PC-9 (cell line): ENCODE results near the gene BCL2L14. TPM values are rescaled to one million over a fixed set of nuclear protein-coding genes. Genes with fewer than 3 reads are reported as not detected.

Experiments used
- BruUV-seq: library from RNA; stranded (reverse); fragments of 400-500 nt; replicated peaks from 2 replicates; lab custom pipeline; 2021; lab: Mats Ljungman, UMichigan
- CTCF ChIA-PET: fragments of 300-600 bp; sonication (Branson Sonifier 250); formaldehyde crosslinking; loops from one replicate; lab custom pipeline; 2022; ENCODE audit warnings: antibody characterized with exemption; lab: Charles Lee
- POLR2A ChIA-PET: fragments of 300-600 bp; sonication (Branson Sonifier 250); formaldehyde crosslinking; loops from one replicate; lab custom pipeline; 2022; ENCODE audit warnings: antibody characterized with exemption; ENCODE audit not compliant: unreplicated experiment; lab: Charles Lee
- DNase-seq, 2 experiments: peaks; one replicate each; pipeline versions ENCODE4 v3.0.0 to v3.0.0-alpha.2; 2015 to 2022; ENCODE audit warnings: mixed read lengths in 1 of 2
- H2AFZ ChIP-seq: fragments of 200-600 bp; sonication (generic); 2 replicates; pipeline ENCODE4 v1.8.1; 2017; ENCODE audit warnings: antibody characterized with exemption
- H3F3A ChIP-seq: fragments of 200-600 bp; sonication (generic); 2 replicates; pipeline ENCODE4 v1.8.1; 2017; ENCODE audit warnings: antibody characterized with exemption, mild to moderate bottlenecking, low read depth; ENCODE audit not compliant: insufficient read depth
- H3K27ac ChIP-seq: fragments of 200-600 bp; sonication (generic); 2 replicates; pipeline ENCODE4 v1.6.1; 2016; ENCODE audit warnings: mixed run types
- H3K27me3 ChIP-seq: fragments of 200-600 bp; sonication (generic); 2 replicates; pipeline ENCODE4 v1.6.1; 2016; ENCODE audit warnings: low read depth, mixed run types; ENCODE audit not compliant: insufficient read depth
- H3K36me3 ChIP-seq: fragments of 200-600 bp; sonication (generic); 2 replicates; pipeline ENCODE4 v1.6.1; 2016; ENCODE audit warnings: low read depth, mixed run types
- H3K4me1 ChIP-seq: fragments of 200-600 bp; sonication (generic); replicated peaks from 2 replicates; pipeline ENCODE4 v1.6.1; 2016; ENCODE audit warnings: mixed run types; ENCODE audit not compliant: insufficient read depth
- H3K4me2 ChIP-seq: fragments of 200-600 bp; sonication (generic); 2 replicates; pipeline ENCODE4 v1.6.1; 2017; ENCODE audit warnings: mixed run types
- H3K4me3 ChIP-seq: fragments of 200-600 bp; sonication (generic); 2 replicates; pipeline ENCODE4 v1.6.1; 2016; ENCODE audit warnings: mixed run types
- H3K79me2 ChIP-seq: fragments of 200-600 bp; sonication (generic); 2 replicates; pipeline ENCODE4 v1.6.1; 2017; ENCODE audit warnings: low read depth, mixed run types
- H3K9me2 ChIP-seq: fragments of 200-600 bp; sonication (generic); 2 replicates; pipeline ENCODE4 v1.8.1; 2017; ENCODE audit warnings: mild to moderate bottlenecking; ENCODE audit not compliant: insufficient read depth
- H3K9me3 ChIP-seq: fragments of 200-600 bp; sonication (generic); 2 replicates; pipeline ENCODE4 v1.8.1; 2016; ENCODE audit warnings: low read depth; ENCODE audit not compliant: insufficient read depth
- H4K20me1 ChIP-seq: fragments of 200-600 bp; sonication (generic); 2 replicates; pipeline ENCODE4 v1.8.1; 2017; ENCODE audit not compliant: insufficient read depth
- EZH2 ChIP-seq: fragments of 200-600 bp; sonication (generic); IDR thresholded peaks from 2 replicates; pipeline ENCODE4 v1.8.0; 2017; ENCODE audit warnings: antibody characterized with exemption, low read depth
- intact Hi-C: fragments of 100-400 bp; cut with micrococcal nuclease; formaldehyde crosslinking; loops from one replicate; pipeline ENCODE4 v1.10.0; 2022; ENCODE audit not compliant: unreplicated experiment
- total RNA-seq: library from RNA; stranded (reverse); gene quantifications from 2 replicates; pipeline ENCODE4 v1.2.3, GENCODE V29; 2021
- TF ChIP-seq, protein P1 (sequence below): fragments of 200-600 bp; sonication (generic); conservative IDR thresholded peaks from 2 replicates; pipeline ENCODE4 v1.6.1; 2017; ENCODE audit warnings: mixed run types, antibody characterized with exemption, mild to moderate bottlenecking, moderate library complexity

Gene BCL2L14
- total RNA-seq, 1 experiment from 2014 or later = 6.0 TPM

GRCh38 chr12:12069821-12070548 lies 754 bp upstream of the BCL2L14 start:
- Histone ChIP-seq H3K9me3 (no peaks in the 10 kb centered on the region), H3K9me2 (no peaks in the 10 kb centered on the region), H3K4me3 (no peak overlapping the region; the same call in 1 of the 2 replicates)

GRCh38 chr12:12072064-12072760 lies 1.5 kb downstream of the BCL2L14 start:
- H3K36me3 ChIP-seq = no peaks in the 10 kb centered on the region
- TF ChIP-seq, protein P1, sequence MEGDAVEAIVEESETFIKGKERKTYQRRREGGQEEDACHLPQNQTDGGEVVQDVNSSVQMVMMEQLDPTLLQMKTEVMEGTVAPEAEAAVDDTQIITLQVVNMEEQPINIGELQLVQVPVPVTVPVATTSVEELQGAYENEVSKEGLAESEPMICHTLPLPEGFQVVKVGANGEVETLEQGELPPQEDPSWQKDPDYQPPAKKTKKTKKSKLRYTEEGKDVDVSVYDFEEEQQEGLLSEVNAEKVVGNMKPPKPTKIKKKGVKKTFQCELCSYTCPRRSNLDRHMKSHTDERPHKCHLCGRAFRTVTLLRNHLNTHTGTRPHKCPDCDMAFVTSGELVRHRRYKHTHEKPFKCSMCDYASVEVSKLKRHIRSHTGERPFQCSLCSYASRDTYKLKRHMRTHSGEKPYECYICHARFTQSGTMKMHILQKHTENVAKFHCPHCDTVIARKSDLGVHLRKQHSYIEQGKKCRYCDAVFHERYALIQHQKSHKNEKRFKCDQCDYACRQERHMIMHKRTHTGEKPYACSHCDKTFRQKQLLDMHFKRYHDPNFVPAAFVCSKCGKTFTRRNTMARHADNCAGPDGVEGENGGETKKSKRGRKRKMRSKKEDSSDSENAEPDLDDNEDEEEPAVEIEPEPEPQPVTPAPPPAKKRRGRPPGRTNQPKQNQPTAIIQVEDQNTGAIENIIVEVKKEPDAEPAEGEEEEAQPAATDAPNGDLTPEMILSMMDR = no peak
- no peak for TF ChIP-seq EZH2
- H3K79me2 ChIP-seq = no peaks in the 10 kb centered on the region
- H3K4me2 ChIP-seq = no peak overlapping the region
- H3F3A ChIP-seq = peaks cover 4% of the 10 kb centered on the region; the same call in 1 of the 2 replicates
- DNase-seq = no peak
- intact Hi-C loops = no loop called here
- H3K9me3 ChIP-seq = no peaks in the 10 kb centered on the region
- no TSS peak for BruUV-seq
- H3K4me3 ChIP-seq = no peak overlapping the region
- no peaks in the 10 kb centered on the region for H3K27me3 ChIP-seq
- H3K9me2 ChIP-seq = no peaks in the 10 kb centered on the region
- no peak overlapping the region for H2AFZ ChIP-seq
- POLR2A ChIA-PET = no interaction called here
- no peak overlapping the region for H3K27ac ChIP-seq
- CTCF ChIA-PET = interaction anchor here (0.5 to 0.7 kb wide), 2 partner anchors 255 to 599 kb away, joined by 3 to 4 read pairs; no protein-coding TSS in a partner anchor
- H3K4me1 ChIP-seq = peaks cover 15% of the 10 kb centered on the region
- H4K20me1 ChIP-seq = no peaks in the 10 kb centered on the region

More at GRCh38 chr12:12069821-12070548, 754 bp upstream of the BCL2L14 start:
- no peaks in the 10 kb centered on the region for H3K27me3 ChIP-seq
- H3K27ac ChIP-seq = peak overlapping the region; percentile 55; the same call in 1 of the 2 replicates
- peaks cover 15% of the 10 kb centered on the region for H3K4me1 ChIP-seq
- no peaks in the 10 kb centered on the region for H3K79me2 ChIP-seq
- H3F3A ChIP-seq = peaks cover 4% of the 10 kb centered on the region; the same call in 1 of the 2 replicates
- BruUV-seq = no TSS peak
- no peaks in the 10 kb centered on the region for H3K36me3 ChIP-seq
- no peak for TF ChIP-seq EZH2
- TF ChIP-seq, protein P1 = no peak
- no peak for DNase-seq
- peak overlapping the region; percentile 75 for H3K4me2 ChIP-seq
- intact Hi-C loops = no loop called here
- ChIA-PET POLR2A (no interaction called here), CTCF (no interaction called here)
- H2AFZ ChIP-seq = no peak overlapping the region
- H4K20me1 ChIP-seq = no peaks in the 10 kb centered on the region

DNA sequence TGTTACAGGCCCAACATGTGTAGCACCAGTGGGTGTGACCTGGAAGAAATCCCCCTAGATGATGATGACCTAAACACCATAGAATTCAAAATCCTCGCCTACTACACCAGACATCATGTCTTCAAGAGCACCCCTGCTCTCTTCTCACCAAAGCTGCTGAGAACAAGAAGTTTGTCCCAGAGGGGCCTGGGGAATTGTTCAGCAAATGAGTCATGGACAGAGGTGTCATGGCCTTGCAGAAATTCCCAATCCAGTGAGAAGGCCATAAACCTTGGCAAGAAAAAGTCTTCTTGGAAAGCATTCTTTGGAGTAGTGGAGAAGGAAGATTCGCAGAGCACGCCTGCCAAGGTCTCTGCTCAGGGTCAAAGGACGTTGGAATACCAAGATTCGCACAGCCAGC lies 8.6 kb downstream of the BCL2L14 start:
- BruUV-seq = no TSS peak
- no peaks in the 10 kb centered on the region for H3K79me2 ChIP-seq

More for the DNA sequence above, 8.6 kb downstream of the BCL2L14 start:
- no peak overlapping the region for H3K4me3 ChIP-seq
- H3K27ac ChIP-seq = no peak overlapping the region
- intact Hi-C loops = no loop called here
- H3K36me3 ChIP-seq = no peaks in the 10 kb centered on the region
- H3K9me3 ChIP-seq = no peaks in the 10 kb centered on the region
- no peak overlapping the region for H2AFZ ChIP-seq
- H3K27me3 ChIP-seq = no peaks in the 10 kb centered on the region
- ChIA-PET CTCF (no interaction called here), POLR2A (no interaction called here)
- H3K4me2 ChIP-seq = no peak overlapping the region
- H4K20me1 ChIP-seq = no peaks in the 10 kb centered on the region
- H3F3A ChIP-seq = no peaks in the 10 kb centered on the region
- no peaks in the 10 kb centered on the region for H3K9me2 ChIP-seq
- H3K4me1 ChIP-seq = no peaks in the 10 kb centered on the region
- no peak for DNase-seq
- TF ChIP-seq, protein P1 = no peak
- no peak for TF ChIP-seq EZH2
